Vagina (tissue), 2 donors: Measurements from ENCODE around the gene OR52A1.

Experiments used
- CTCF ChIP-seq, 3 experiments: fragments of 450-650 bp in 2 of 3; fragments of 200-600 bp in 1 of 3; sonication (generic) in 1 of 3; IDR thresholded peaks; one replicate each; pipeline ENCODE4 v1.5.1; 2017 to 2019; ENCODE audit warnings: antibody characterized with exemption in 3 of 3, mild to moderate bottlenecking in 2 of 3, moderate library complexity in 2 of 3
- POLR2A ChIP-seq, 2 donors: fragments of 450-650 bp; IDR thresholded peaks; one replicate each; pipeline ENCODE4 v1.6.1; 2017; ENCODE audit warnings: antibody characterized with exemption in 2 of 2, mild to moderate bottlenecking in 2 of 2, moderate library complexity in 2 of 2
- POLR2AphosphoS5 ChIP-seq, 2 donors: sonication (generic); formaldehyde crosslinking; IDR thresholded peaks; one replicate each; pipeline ENCODE4 v1.9.0; 2017; ENCODE audit warnings: antibody characterized with exemption in 2 of 2, mild to moderate bottlenecking in 2 of 2, low read depth in 1 of 2; ENCODE audit not compliant: insufficient read depth in 1 of 2

GRCh38 chr11:5096011-5096410 is 58.5 kb downstream of the OR52A1 start:
- no peak for TF ChIP-seq CTCF (IDR thresholded peaks at IDR 0.05)
- no peak for TF ChIP-seq POLR2A (IDR thresholded peaks at IDR 0.05)
- no peak for TF ChIP-seq POLR2AphosphoS5 (IDR thresholded peaks at IDR 0.05; ENCODE audit: insufficient read depth in 1 of 2, low read depth in 1 of 2)
